GM12891 (cell line): ENCODE results near the gene F10.

Source experiments
- POLR2A ChIP-seq: IDR thresholded peaks from 2 replicates; pipeline ENCODE4 v1.6.1; 2011; ENCODE audit warnings: low read depth, low read length, control low read depth
- POLR2AphosphoS5 ChIP-seq: IDR thresholded peaks from 2 replicates; pipeline ENCODE4 v1.6.1; 2011; ENCODE audit warnings: low read depth, low read length, control low read depth
- POU2F2 ChIP-seq: IDR thresholded peaks from 2 replicates; pipeline ENCODE4 v1.6.1; 2011; ENCODE audit warnings: low read depth, mild to moderate bottlenecking, control low read depth, low read length, moderate library complexity
- TAF1 ChIP-seq: IDR thresholded peaks from 2 replicates; pipeline ENCODE4 v1.6.1; 2011; ENCODE audit warnings: low read depth, low read length, control low read depth

- no peak for TF ChIP-seq POLR2AphosphoS5
- no peak for TF ChIP-seq POLR2A
- no peak for TF ChIP-seq TAF1
- no peak for TF ChIP-seq POU2F2
These were observed 17.3 kb upstream of the F10 start, which contains the start of gene F7 for GRCh38 chr13:113105032-113105920.
